Peyer's patch (tissue), 4 donors: ENCODE results near the gene CLASP1.

Source experiments
- POLR2A ChIP-seq, 2 donors: fragments of 450-650 bp; IDR thresholded peaks; one replicate each; pipeline ENCODE4 v1.5.1; 2017; ENCODE audit warnings: antibody characterized with exemption in 2 of 2, mild to moderate bottlenecking in 2 of 2, moderate library complexity in 2 of 2
- TF ChIP-seq, protein P1 (sequence below), 6 experiments: fragments of 450-650 bp in 4 of 6; fragments of 200-600 bp in 2 of 6; sonication (generic) in 1 of 6; IDR thresholded peaks; one replicate each; pipeline ENCODE4 v1.5.1; 2017 to 2019; ENCODE audit warnings: antibody characterized with exemption in 6 of 6, mild to moderate bottlenecking in 3 of 6, moderate library complexity in 1 of 6

DNA sequence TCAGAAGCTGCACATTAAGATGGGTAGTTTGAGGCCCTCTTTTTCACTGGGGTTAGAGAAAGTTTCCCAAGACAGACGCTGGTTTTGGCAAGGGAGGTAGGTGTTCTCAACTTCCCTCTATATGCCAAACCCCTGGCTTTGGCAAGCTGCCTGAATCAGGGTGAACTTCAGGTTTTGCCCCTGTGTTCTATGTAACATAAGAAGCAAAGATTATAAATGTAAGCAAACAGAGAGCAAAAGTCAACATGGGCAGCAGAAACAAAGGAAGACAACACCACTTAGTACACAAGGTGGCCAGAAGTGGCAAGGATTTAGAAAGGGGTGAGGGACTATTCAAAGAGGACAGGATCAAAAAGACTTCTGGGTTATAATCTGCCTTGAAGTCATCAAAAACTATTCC lies 293.8 kb downstream of the CLASP1 start:
- TF ChIP-seq, protein P1, sequence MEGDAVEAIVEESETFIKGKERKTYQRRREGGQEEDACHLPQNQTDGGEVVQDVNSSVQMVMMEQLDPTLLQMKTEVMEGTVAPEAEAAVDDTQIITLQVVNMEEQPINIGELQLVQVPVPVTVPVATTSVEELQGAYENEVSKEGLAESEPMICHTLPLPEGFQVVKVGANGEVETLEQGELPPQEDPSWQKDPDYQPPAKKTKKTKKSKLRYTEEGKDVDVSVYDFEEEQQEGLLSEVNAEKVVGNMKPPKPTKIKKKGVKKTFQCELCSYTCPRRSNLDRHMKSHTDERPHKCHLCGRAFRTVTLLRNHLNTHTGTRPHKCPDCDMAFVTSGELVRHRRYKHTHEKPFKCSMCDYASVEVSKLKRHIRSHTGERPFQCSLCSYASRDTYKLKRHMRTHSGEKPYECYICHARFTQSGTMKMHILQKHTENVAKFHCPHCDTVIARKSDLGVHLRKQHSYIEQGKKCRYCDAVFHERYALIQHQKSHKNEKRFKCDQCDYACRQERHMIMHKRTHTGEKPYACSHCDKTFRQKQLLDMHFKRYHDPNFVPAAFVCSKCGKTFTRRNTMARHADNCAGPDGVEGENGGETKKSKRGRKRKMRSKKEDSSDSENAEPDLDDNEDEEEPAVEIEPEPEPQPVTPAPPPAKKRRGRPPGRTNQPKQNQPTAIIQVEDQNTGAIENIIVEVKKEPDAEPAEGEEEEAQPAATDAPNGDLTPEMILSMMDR (IDR thresholded peaks at IDR 0.05): no peak
- TF ChIP-seq POLR2A (IDR thresholded peaks at IDR 0.05): no peak
